Neural progenitor cell (in vitro differentiated cells): ENCODE data around the gene LCE1E. TPM values are rescaled to one million over a fixed set of nuclear protein-coding genes. Genes with fewer than 3 reads are reported as not detected.

Experiments
- DNase-seq: peaks from one replicate; pipeline ENCODE4 v3.0.0-alpha.2; 2016; ENCODE audit warnings: low spot score
- H2AFZ ChIP-seq: fragments of 200-600 bp; sonication (generic); replicated peaks from 2 replicates; pipeline ENCODE4 v1.6.1; 2016; ENCODE audit warnings: antibody characterized with exemption
- H3F3A ChIP-seq: fragments of 200-600 bp; sonication (generic); 2 replicates; pipeline ENCODE4 v1.6.1; 2016; ENCODE audit warnings: antibody characterized with exemption, low read depth
- H3K27ac ChIP-seq: fragments of 200-600 bp; sonication (generic); 2 replicates; pipeline ENCODE4 v1.5.1; 2016; ENCODE audit warnings: mild to moderate bottlenecking
- H3K27me3 ChIP-seq: fragments of 200-600 bp; sonication (generic); 2 replicates; pipeline ENCODE4 v1.6.1; 2016; ENCODE audit warnings: mild to moderate bottlenecking, moderate library complexity
- H3K36me3 ChIP-seq: fragments of 200-600 bp; sonication (generic); 2 replicates; pipeline ENCODE4 v1.5.1; 2016
- H3K4me1 ChIP-seq: fragments of 200-600 bp; sonication (generic); 2 replicates; pipeline ENCODE4 v1.6.1; 2016; ENCODE audit warnings: mixed run types
- H3K4me2 ChIP-seq: fragments of 200-600 bp; sonication (generic); 2 replicates; pipeline ENCODE4 v1.6.1; 2016
- H3K4me3 ChIP-seq: fragments of 200-600 bp; sonication (generic); 2 replicates; pipeline ENCODE4 v1.5.1; 2016
- H3K79me2 ChIP-seq: fragments of 200-600 bp; sonication (generic); 2 replicates; pipeline ENCODE4 v1.6.1; 2016; ENCODE audit warnings: low read depth
- H3K9ac ChIP-seq: fragments of 200-600 bp; sonication (generic); 2 replicates; pipeline ENCODE4 v1.6.1; 2016
- H3K9me3 ChIP-seq: fragments of 200-600 bp; sonication (generic); 2 replicates; pipeline ENCODE4 v1.5.1; 2016; ENCODE audit warnings: low read depth
- H4K20me1 ChIP-seq: fragments of 200-600 bp; sonication (generic); 2 replicates; pipeline ENCODE4 v1.6.1; 2016; ENCODE audit warnings: low read depth
- H3K27ac Mint-ChIP-seq: 3 replicates; pipeline ENCODE4 v1.8.0; 2021; ENCODE audit warnings: mixed read lengths
- H3K27me3 Mint-ChIP-seq: 2 replicates; pipeline ENCODE4 v1.8.0; 2022; ENCODE audit warnings: low read depth, mild to moderate bottlenecking, inconsistent platforms, moderate library complexity, mixed read lengths; ENCODE audit not compliant: insufficient read depth
- H3K36me3 Mint-ChIP-seq: 3 replicates; pipeline ENCODE4 v1.8.0; 2021; ENCODE audit warnings: mixed read lengths
- H3K4me1 Mint-ChIP-seq: 3 replicates; pipeline ENCODE4 v1.8.0; 2021; ENCODE audit warnings: mixed read lengths
- H3K4me3 Mint-ChIP-seq: 3 replicates; pipeline ENCODE4 v1.8.0; 2021; ENCODE audit warnings: mild to moderate bottlenecking, moderate library complexity, mixed read lengths
- H3K9me3 Mint-ChIP-seq: 3 replicates; pipeline ENCODE4 v1.8.0; 2020; ENCODE audit warnings: mixed read lengths
- CTCF ChIP-seq: fragments of 200-600 bp; sonication (generic); IDR thresholded peaks from 2 replicates; pipeline ENCODE4 v1.5.1; 2017; ENCODE audit warnings: antibody characterized with exemption, mild to moderate bottlenecking
- EZH2 ChIP-seq: fragments of 200-600 bp; sonication (generic); IDR thresholded peaks from 2 replicates; pipeline ENCODE4 v1.6.1; 2017; ENCODE audit warnings: antibody characterized with exemption, mild to moderate bottlenecking, moderate library complexity
- EZH2phosphoT487 ChIP-seq: fragments of 200-600 bp; sonication (generic); IDR thresholded peaks from 2 replicates; pipeline ENCODE4 v1.6.1; 2017; ENCODE audit warnings: antibody characterized with exemption
- total RNA-seq: library from RNA; depleted of rRNA; stranded (reverse); fragments of >200 nt; gene quantifications from 2 replicates; pipeline ENCODE4 v1.2.3, GENCODE V29; 2015; ENCODE audit warnings: low replicate concordance

LCE1E gene
- total RNA-seq, 1 donor from 2014 or later, result not detected

GRCh38 chr1:152811050-152811449 lies 25.0 kb downstream of the LCE1E start:
- H3K9me3 ChIP-seq, result peaks cover 39% of the 10 kb centered on the region
- H3K9me3 Mint-ChIP-seq, result peaks cover 12% of the 10 kb centered on the region
- no peaks in the 10 kb centered on the region for H4K20me1 ChIP-seq
- no peak for DNase-seq
- H3K27me3 Mint-ChIP-seq, result peaks cover 3% of the 10 kb centered on the region
- H3F3A ChIP-seq, result no peaks in the 10 kb centered on the region
- no peak overlapping the region for H3K4me3 ChIP-seq
- H3K4me2 ChIP-seq, result no peak overlapping the region
- H3K27me3 ChIP-seq, result no peaks in the 10 kb centered on the region
- no peak overlapping the region for H3K4me3 Mint-ChIP-seq
- no peak overlapping the region for H3K27ac Mint-ChIP-seq
- no peak overlapping the region for H3K9ac ChIP-seq
- no peaks in the 10 kb centered on the region for H3K4me1 Mint-ChIP-seq
- H3K36me3 ChIP-seq, result no peaks in the 10 kb centered on the region
- no peaks in the 10 kb centered on the region for H3K4me1 ChIP-seq
- no peak for TF ChIP-seq EZH2
- no peak for TF ChIP-seq EZH2phosphoT487
- no peak for TF ChIP-seq CTCF
- no peaks in the 10 kb centered on the region for H3K79me2 ChIP-seq
- H2AFZ ChIP-seq, result no peak overlapping the region
- H3K27ac ChIP-seq, result no peak overlapping the region
- no peaks in the 10 kb centered on the region for H3K36me3 Mint-ChIP-seq

DNA sequence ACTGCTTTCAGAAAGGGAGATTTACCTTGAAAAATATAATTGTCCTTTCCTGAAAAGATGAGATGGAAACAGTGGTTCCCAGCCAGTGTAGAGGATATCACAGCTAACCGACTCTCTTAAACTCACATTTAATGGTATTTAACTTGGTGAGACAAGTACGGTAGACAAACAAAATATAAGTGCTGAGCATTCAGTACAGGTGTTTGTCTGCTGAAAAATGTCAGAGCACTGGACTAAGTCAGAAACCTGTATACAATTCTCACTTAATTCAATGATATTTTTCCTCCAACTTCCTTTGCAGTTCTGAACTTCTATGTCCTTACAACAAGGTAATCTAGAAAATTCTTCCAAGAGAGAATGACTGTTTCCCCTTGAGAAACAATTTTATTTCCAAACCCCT lies 25.6 kb downstream of the LCE1E start, which contains the start of gene LCE1B:
TSS of gene LCE1B (plus strand) at position 301 of the 400 bp plus-strand sequence. CDS start 476 bp downstream, outside the sequence.
- Histone ChIP-seq H3K9me3 (peaks cover 39% of the 10 kb centered on the region), H3K79me2 (no peaks in the 10 kb centered on the region), H3K4me1 (no peaks in the 10 kb centered on the region), H3K27me3 (no peaks in the 10 kb centered on the region), H3K4me3 (no peak within 1 kb of the TSS), H3F3A (no peaks in the 10 kb centered on the region), H3K27ac (no peak within 1 kb of the TSS), H3K4me2 (no peak within 1 kb of the TSS), H2AFZ (no peak within 1 kb of the TSS), H4K20me1 (no peaks in the 10 kb centered on the region), H3K36me3 (no peaks in the 10 kb centered on the region), H3K9ac (no peak within 1 kb of the TSS)
- TF ChIP-seq EZH2 (no peak), CTCF (no peak), EZH2phosphoT487 (no peak)
- Mint-ChIP-seq H3K27ac (no peak within 1 kb of the TSS), H3K27me3 (peaks cover 3% of the 10 kb centered on the region), H3K9me3 (peaks cover 12% of the 10 kb centered on the region), H3K36me3 (no peaks in the 10 kb centered on the region), H3K4me1 (no peaks in the 10 kb centered on the region), H3K4me3 (no peak within 1 kb of the TSS)
- DNase-seq, result no peak

GRCh38 chr1:152817309-152817708 lies 31.3 kb downstream of the LCE1E start:
- Histone ChIP-seq H2AFZ (no peak overlapping the region), H3K36me3 (no peaks in the 10 kb centered on the region), H3K4me1 (no peaks in the 10 kb centered on the region), H3K4me2 (no peak overlapping the region), H3F3A (no peaks in the 10 kb centered on the region), H3K27ac (no peak overlapping the region), H4K20me1 (no peaks in the 10 kb centered on the region), H3K4me3 (no peak overlapping the region), H3K9ac (no peak overlapping the region), H3K79me2 (no peaks in the 10 kb centered on the region), H3K9me3 (peaks cover 31% of the 10 kb centered on the region), H3K27me3 (no peaks in the 10 kb centered on the region)
- Mint-ChIP-seq H3K27ac (no peak overlapping the region), H3K36me3 (no peaks in the 10 kb centered on the region), H3K4me3 (no peak overlapping the region), H3K4me1 (no peaks in the 10 kb centered on the region), H3K9me3 (peaks cover 11% of the 10 kb centered on the region), H3K27me3 (no peaks in the 10 kb centered on the region)
- no peak for DNase-seq
- TF ChIP-seq EZH2phosphoT487 (no peak), CTCF (no peak), EZH2 (no peak)
